Mesendoderm (in vitro differentiated cells): Measurements from ENCODE around the gene DYNC1I1.

Experiments
- DNase-seq: peaks from one replicate; pipeline ENCODE4 v3.0.0; 2013
- H2AK5ac ChIP-seq: 2 replicates; pipeline ENCODE4 v1.6.1; 2013; ENCODE audit warnings: low read length, inconsistent platforms
- H2BK120ac ChIP-seq: 2 replicates; pipeline ENCODE4 v1.6.1; 2013; ENCODE audit warnings: low read depth, mild to moderate bottlenecking, low read length, moderate library complexity, mixed read lengths
- H2BK15ac ChIP-seq: replicated peaks from 2 replicates; pipeline ENCODE4 v1.6.1; 2013; ENCODE audit warnings: low read depth, mild to moderate bottlenecking, moderate library complexity
- H2BK5ac ChIP-seq: 2 replicates; pipeline ENCODE4 v1.6.1; 2013; ENCODE audit warnings: low read length, inconsistent platforms
- H3K18ac ChIP-seq: 2 replicates; pipeline ENCODE4 v1.6.1; 2013; ENCODE audit warnings: mild to moderate bottlenecking, low read length, mixed read lengths
- H3K23ac ChIP-seq: one replicate; pipeline ENCODE4 v1.6.1; 2013; ENCODE audit warnings: low read length
- H3K27ac ChIP-seq: 2 replicates; pipeline ENCODE4 v1.5.1; 2013; ENCODE audit warnings: low read depth, mild to moderate bottlenecking, inconsistent platforms, low read length, moderate library complexity
- H3K27me3 ChIP-seq: 2 replicates; pipeline ENCODE4 v1.6.1; 2013; ENCODE audit warnings: low read length, control low read depth, mild to moderate bottlenecking, inconsistent platforms; ENCODE audit not compliant: insufficient read depth, poor library complexity
- H3K36me3 ChIP-seq: 2 replicates; pipeline ENCODE4 v1.6.1; 2013; ENCODE audit warnings: low read length, inconsistent platforms; ENCODE audit not compliant: control insufficient read depth, insufficient read depth
- H3K4ac ChIP-seq: one replicate; pipeline ENCODE4 v1.6.1; 2013; ENCODE audit warnings: low read depth, mild to moderate bottlenecking, low read length, moderate library complexity
- H3K4me1 ChIP-seq: 2 replicates; pipeline ENCODE4 v1.6.1; 2013; ENCODE audit warnings: low read depth, low read length, inconsistent platforms; ENCODE audit not compliant: control insufficient read depth
- H3K4me2 ChIP-seq: 2 replicates; pipeline ENCODE4 v1.6.1; 2013; ENCODE audit warnings: low read length
- H3K4me3 ChIP-seq: 2 replicates; pipeline ENCODE4 v1.5.1; 2013; ENCODE audit warnings: mild to moderate bottlenecking, low read length
- H3K56ac ChIP-seq: one replicate; pipeline ENCODE4 v1.6.1; 2013; ENCODE audit warnings: low read length
- H3K79me1 ChIP-seq: 2 replicates; pipeline ENCODE4 v1.6.1; 2013; ENCODE audit warnings: low read length, inconsistent platforms
- H3K79me2 ChIP-seq: 2 replicates; pipeline ENCODE4 v1.6.1; 2013; ENCODE audit warnings: mild to moderate bottlenecking, low read length; ENCODE audit not compliant: control insufficient read depth, insufficient read depth
- H3K9ac ChIP-seq: 2 replicates; pipeline ENCODE4 v1.6.1; 2013; ENCODE audit warnings: low read length, inconsistent platforms
- H4K5ac ChIP-seq: one replicate; pipeline ENCODE4 v1.6.1; 2013; ENCODE audit warnings: low read length
- H4K8ac ChIP-seq: one replicate; pipeline ENCODE4 v1.6.1; 2013; ENCODE audit warnings: low read depth, mild to moderate bottlenecking, control low read depth, low read length, moderate library complexity
- WGBS: extraction: QIAGEN DNeasy Blood & Tissue Kit; methylation state at CpG from one replicate; pipeline ENCODE4 v1.1.7; 2013; ENCODE audit warnings: low lambda C conversion rate, missing lambda C conversion rate; ENCODE audit not compliant: insufficient coverage; ENCODE audit errors: extremely low coverage; 5-methylcytosine and 5-hydroxymethylcytosine counted together

The DYNC1I1 gene

DNA sequence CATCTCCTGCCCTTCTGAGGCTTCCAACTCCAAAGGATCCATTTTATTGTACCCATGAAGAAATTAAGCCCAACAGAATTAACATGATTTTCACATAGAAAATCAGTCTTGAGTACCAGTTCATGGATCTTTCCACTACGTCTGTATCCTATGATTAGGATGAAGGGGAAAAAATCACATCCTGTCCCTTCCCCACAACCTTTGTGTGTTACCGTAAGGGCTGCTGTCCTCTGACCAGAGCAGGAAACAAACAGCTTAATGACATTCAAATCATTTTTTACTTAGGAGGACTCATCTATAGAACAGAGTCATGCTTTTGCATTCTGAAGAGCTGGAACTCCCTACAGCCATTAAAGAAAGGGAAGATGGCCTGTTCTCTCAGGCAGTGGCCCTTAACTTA lies 241.5 kb downstream of the DYNC1I1 start:
- no peak overlapping the region for H3K9ac ChIP-seq
- no peaks in the 10 kb centered on the region for H3K79me1 ChIP-seq
- H4K5ac ChIP-seq, result no peak overlapping the region
- H3K4me2 ChIP-seq, result no peak overlapping the region
- no peaks in the 10 kb centered on the region for H3K27me3 ChIP-seq
- peaks cover 5% of the 10 kb centered on the region for H3K4me1 ChIP-seq
- no peaks in the 10 kb centered on the region for H3K36me3 ChIP-seq
- H2BK15ac ChIP-seq, result no peak overlapping the region
- no peak overlapping the region for H2BK5ac ChIP-seq
- no peak overlapping the region for H3K27ac ChIP-seq
- no peak overlapping the region for H4K8ac ChIP-seq
- H3K56ac ChIP-seq, result no peak overlapping the region
- H3K18ac ChIP-seq, result no peak overlapping the region
- no CpG with 5 or more reads among the region's 2 CpGs for WGBS
- no peak overlapping the region for H2AK5ac ChIP-seq
- H3K23ac ChIP-seq, result no peak overlapping the region
- no peaks in the 10 kb centered on the region for H3K79me2 ChIP-seq
- H3K4me3 ChIP-seq, result no peak overlapping the region
- no peak overlapping the region for H3K4ac ChIP-seq
- no peak overlapping the region for H2BK120ac ChIP-seq
- DNase-seq, result no peak

DNA sequence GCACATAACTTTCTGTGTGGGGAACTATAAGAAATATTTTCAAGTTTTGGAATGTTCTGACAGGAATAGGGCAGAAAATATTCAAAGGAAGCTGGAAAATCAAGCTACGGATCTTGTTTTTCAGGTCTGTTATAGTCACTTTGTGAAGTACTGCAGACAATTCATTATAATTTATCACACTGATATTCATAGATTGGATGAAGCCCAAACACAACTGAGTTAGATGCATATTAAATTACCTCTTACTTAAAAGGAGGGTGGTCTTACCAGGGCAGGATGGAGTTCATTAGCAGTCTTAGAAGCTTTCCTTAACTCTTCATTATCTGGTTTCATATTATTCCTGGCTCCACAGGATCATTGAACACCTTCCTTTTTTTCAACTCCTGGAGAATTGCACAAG lies 242.3 kb downstream of the DYNC1I1 start:
- Histone ChIP-seq H3K23ac (no peak overlapping the region), H3K18ac (no peak overlapping the region), H3K79me1 (no peaks in the 10 kb centered on the region), H3K56ac (no peak overlapping the region), H2BK5ac (no peak overlapping the region), H2BK120ac (no peak overlapping the region), H4K5ac (no peak overlapping the region), H2BK15ac (no peak overlapping the region), H3K36me3 (no peaks in the 10 kb centered on the region), H3K4ac (no peak overlapping the region), H3K4me2 (no peak overlapping the region), H3K4me1 (peaks cover 5% of the 10 kb centered on the region), H3K27me3 (no peaks in the 10 kb centered on the region), H3K4me3 (no peak overlapping the region), H3K79me2 (no peaks in the 10 kb centered on the region), H2AK5ac (no peak overlapping the region), H3K9ac (no peak overlapping the region), H3K27ac (no peak overlapping the region), H4K8ac (no peak overlapping the region)
- DNase-seq, result no peak
- WGBS, result no CpG with 5 or more reads among the region's 1 CpG

DNA sequence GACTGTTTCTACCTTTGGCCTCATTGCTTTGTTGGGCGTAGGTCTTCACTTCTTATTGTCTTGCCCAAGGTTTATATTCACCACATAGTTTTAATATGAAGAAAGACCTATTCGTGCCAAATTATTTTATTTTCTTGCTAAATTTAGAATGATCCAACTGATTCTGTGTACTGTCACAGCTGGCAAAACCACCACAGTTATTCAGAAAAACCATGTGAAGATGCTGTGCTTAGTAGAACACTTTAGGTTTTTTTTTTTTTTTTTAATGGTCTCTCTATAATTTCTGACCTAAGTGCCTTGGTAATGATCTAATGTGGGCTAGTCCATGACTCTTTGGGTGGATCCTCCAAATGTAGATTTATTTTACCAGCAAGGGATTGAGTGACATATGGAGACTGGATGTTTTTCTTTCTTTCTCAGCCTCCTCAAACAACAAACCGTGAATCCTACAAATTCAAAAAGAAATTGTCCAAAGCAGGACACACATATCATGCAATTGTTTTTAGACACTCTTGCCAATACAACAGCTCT lies 243.8 kb downstream of the DYNC1I1 start:
- H3K4me2 ChIP-seq, result no peak overlapping the region
- no peak overlapping the region for H3K56ac ChIP-seq
- no CpG with 5 or more reads among the region's 3 CpGs for WGBS
- no peak overlapping the region for H2BK120ac ChIP-seq
- no peak overlapping the region for H2BK15ac ChIP-seq
- no peaks in the 10 kb centered on the region for H3K79me2 ChIP-seq
- no peak overlapping the region for H4K5ac ChIP-seq
- no peak overlapping the region for H3K9ac ChIP-seq
- no peak overlapping the region for H4K8ac ChIP-seq
- H3K4ac ChIP-seq, result no peak overlapping the region
- H2AK5ac ChIP-seq, result no peak overlapping the region
- no peaks in the 10 kb centered on the region for H3K27me3 ChIP-seq
- no peak overlapping the region for H2BK5ac ChIP-seq
- no peaks in the 10 kb centered on the region for H3K79me1 ChIP-seq
- no peak overlapping the region for H3K4me3 ChIP-seq
- no peak overlapping the region for H3K18ac ChIP-seq
- no peak overlapping the region for H3K23ac ChIP-seq
- H3K36me3 ChIP-seq, result no peaks in the 10 kb centered on the region
- no peak overlapping the region for H3K27ac ChIP-seq
- DNase-seq, result no peak
- peaks cover 5% of the 10 kb centered on the region for H3K4me1 ChIP-seq

DNA sequence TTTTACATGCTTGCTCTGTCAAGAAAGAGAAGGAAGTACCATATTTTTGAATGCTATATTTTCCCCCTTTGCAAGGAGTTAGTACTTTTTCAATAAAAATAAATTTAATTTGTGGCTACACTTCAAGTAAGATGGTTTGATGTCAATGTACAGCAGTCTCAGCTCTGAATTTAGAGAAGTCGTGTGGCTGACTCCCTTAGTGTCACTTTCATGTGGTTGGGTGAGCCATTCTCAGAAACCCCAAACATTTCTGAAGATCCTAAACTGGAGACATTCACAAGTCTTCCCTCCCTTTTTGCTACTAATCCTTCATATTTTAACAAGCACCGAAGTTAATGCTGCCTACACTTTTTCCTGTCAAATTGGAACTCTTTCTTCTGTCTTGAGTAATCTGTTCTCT lies 244.4 kb downstream of the DYNC1I1 start:
- Histone ChIP-seq H3K56ac (no peak overlapping the region), H3K4ac (no peak overlapping the region), H2BK15ac (no peak overlapping the region), H3K9ac (no peak overlapping the region), H3K36me3 (no peaks in the 10 kb centered on the region), H3K4me3 (no peak overlapping the region), H2BK120ac (no peak overlapping the region), H3K79me2 (no peaks in the 10 kb centered on the region), H3K4me2 (no peak overlapping the region), H3K23ac (no peak overlapping the region), H4K5ac (no peak overlapping the region), H2BK5ac (no peak overlapping the region), H2AK5ac (no peak overlapping the region), H3K27me3 (no peaks in the 10 kb centered on the region), H3K27ac (no peak overlapping the region), H3K4me1 (peaks cover 5% of the 10 kb centered on the region), H3K79me1 (no peaks in the 10 kb centered on the region), H3K18ac (no peak overlapping the region), H4K8ac (no peak overlapping the region)
- no peak for DNase-seq
- WGBS, result no CpG with 5 or more reads among the region's 2 CpGs

DNA sequence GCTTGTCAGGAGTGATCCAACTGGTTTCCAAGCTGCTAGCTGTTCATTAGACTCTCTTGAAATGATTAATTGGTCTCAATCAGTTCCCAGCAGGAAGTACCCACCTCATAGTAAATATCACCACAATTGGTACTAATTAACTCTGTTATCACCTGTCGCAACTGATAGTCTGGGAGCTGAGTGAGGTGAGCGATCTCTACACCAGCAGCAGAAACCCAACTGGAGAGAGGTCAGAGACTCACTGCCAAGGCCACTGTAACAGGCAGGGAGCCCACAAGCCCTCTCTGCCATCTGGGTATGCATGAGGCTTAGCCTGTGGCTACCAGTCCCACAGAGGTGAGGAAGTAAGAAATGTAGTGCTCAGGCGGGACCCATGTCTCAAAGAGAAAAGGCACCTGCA lies 245.5 kb downstream of the DYNC1I1 start:
- Histone ChIP-seq H3K79me1 (no peaks in the 10 kb centered on the region), H3K27ac (no peak overlapping the region), H3K4me1 (peaks cover 5% of the 10 kb centered on the region), H3K4me3 (no peak overlapping the region), H3K56ac (no peak overlapping the region), H4K8ac (no peak overlapping the region), H2BK15ac (no peak overlapping the region), H3K79me2 (no peaks in the 10 kb centered on the region), H2BK5ac (no peak overlapping the region), H3K4ac (no peak overlapping the region), H2BK120ac (no peak overlapping the region), H2AK5ac (no peak overlapping the region), H3K23ac (no peak overlapping the region), H3K36me3 (no peaks in the 10 kb centered on the region), H3K18ac (no peak overlapping the region), H3K4me2 (no peak overlapping the region), H3K27me3 (no peaks in the 10 kb centered on the region), H3K9ac (no peak overlapping the region), H4K5ac (no peak overlapping the region)
- DNase-seq, result peak; percentile 73
- WGBS, result no CpG with 5 or more reads among the region's 3 CpGs

DNA sequence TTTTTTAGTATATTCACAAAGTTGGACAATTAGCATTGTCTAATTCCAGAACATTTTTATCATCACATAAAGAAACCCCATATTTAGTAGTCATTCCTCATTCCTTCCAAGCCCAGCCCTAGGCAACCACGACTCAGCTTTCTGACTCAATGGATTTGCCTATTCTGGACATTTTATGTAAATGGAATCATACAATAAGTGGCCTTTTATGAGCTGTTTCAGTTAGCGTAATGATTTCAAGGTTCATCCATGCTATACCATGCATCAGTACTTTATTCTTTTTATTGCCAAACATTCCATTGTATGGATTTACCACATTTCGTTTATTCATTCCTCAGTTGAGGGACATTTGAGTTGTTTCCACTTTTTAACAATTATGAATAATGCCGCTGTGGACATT lies 249.2 kb downstream of the DYNC1I1 start:
- no peak overlapping the region for H2BK5ac ChIP-seq
- no peak overlapping the region for H3K18ac ChIP-seq
- no peak overlapping the region for H3K56ac ChIP-seq
- WGBS, result no CpG with 5 or more reads among the region's 4 CpGs
- no peak overlapping the region for H2BK15ac ChIP-seq
- no peaks in the 10 kb centered on the region for H3K79me2 ChIP-seq
- no peak for DNase-seq
- no peak overlapping the region for H4K8ac ChIP-seq
- H3K9ac ChIP-seq, result no peak overlapping the region
- H3K4me2 ChIP-seq, result no peak overlapping the region
- H4K5ac ChIP-seq, result no peak overlapping the region
- no peak overlapping the region for H3K27ac ChIP-seq
- no peak overlapping the region for H3K4me3 ChIP-seq
- H3K27me3 ChIP-seq, result no peaks in the 10 kb centered on the region
- no peaks in the 10 kb centered on the region for H3K36me3 ChIP-seq
- H3K23ac ChIP-seq, result no peak overlapping the region
- H3K4ac ChIP-seq, result no peak overlapping the region
- H3K79me1 ChIP-seq, result no peaks in the 10 kb centered on the region
- peaks cover 2% of the 10 kb centered on the region for H3K4me1 ChIP-seq
- no peak overlapping the region for H2AK5ac ChIP-seq
- H2BK120ac ChIP-seq, result no peak overlapping the region
